ENCODE data around the gene SNX32. TPM values are rescaled to one million over a fixed set of nuclear protein-coding genes. Genes with fewer than 3 reads are reported as not detected.

Gene SNX32
- total and polyA plus RNA-seq, 7 experiments from 2014 or later = 0.38 to 2.0 (median 0.92) TPM

- Histone ChIP-seq H3K9me3 (ENCODE audit: control insufficient read depth in 2 of 3, low read length in 3 of 3) (peaks cover 0 to 8% (median 0%) of the 10 kb centered on the region in 3 experiments), H3K36me3 (ENCODE audit: control insufficient read depth in 2 of 3, insufficient read depth in 3 of 3, low read length in 3 of 3) (peaks cover 17 to 41% (median 20%) of the 10 kb centered on the region in 3 experiments), H3K27ac (ENCODE audit: low read depth, low read length) (no peak overlapping the region), H3K4me1 (ENCODE audit: control insufficient read depth in 2 of 2, insufficient read depth in 2 of 2, low read length in 2 of 2) (peaks cover 0 to 7% of the 10 kb centered on the region in 2 donors), H3K27me3 (ENCODE audit: control insufficient read depth in 2 of 2, insufficient read depth in 2 of 2, low read length in 2 of 2) (no peaks in the 10 kb centered on the region), H3K4me3 (ENCODE audit: low read length) (no peak overlapping the region)
- H3K9me3 Mint-ChIP-seq = peaks cover 0 to 6% (median 0%) of the 10 kb centered on the region in 11 donors
- H3K27ac Mint-ChIP-seq = peak overlapping the region in 1 of 9 donors; percentile 23
- intact Hi-C loops (cut with micrococcal nuclease) = loop anchor here in 1 of 2 donors (10.0 kb wide), 1 partner anchor 305 kb away; no protein-coding TSS in a partner anchor
- ChIA-PET POLR2A (interaction anchor here (1.1 to 1.8 kb wide), 4 partner anchors 9 to 16 kb away, joined by 3 to 5 read pairs (median 4); partner anchors contain the start of gene SNX32), CTCF (no interaction called here)
- H3K27me3 Mint-ChIP-seq = no peaks in the 10 kb centered on the region
- ATAC-seq (no peak), DNase-seq (no peak)
- peak overlapping the region in 1 of 10 donors; percentile 45 for H3K4me3 Mint-ChIP-seq
- H3K4me1 Mint-ChIP-seq = peaks cover 17 to 22% (median 20%) of the 10 kb centered on the region in 7 donors
- peaks cover 5 to 38% (median 26%) of the 10 kb centered on the region in 5 donors for H3K36me3 Mint-ChIP-seq
These were observed 16.0 kb downstream of the SNX32 start for GRCh38 chr11:65849771-65850216.

DNA sequence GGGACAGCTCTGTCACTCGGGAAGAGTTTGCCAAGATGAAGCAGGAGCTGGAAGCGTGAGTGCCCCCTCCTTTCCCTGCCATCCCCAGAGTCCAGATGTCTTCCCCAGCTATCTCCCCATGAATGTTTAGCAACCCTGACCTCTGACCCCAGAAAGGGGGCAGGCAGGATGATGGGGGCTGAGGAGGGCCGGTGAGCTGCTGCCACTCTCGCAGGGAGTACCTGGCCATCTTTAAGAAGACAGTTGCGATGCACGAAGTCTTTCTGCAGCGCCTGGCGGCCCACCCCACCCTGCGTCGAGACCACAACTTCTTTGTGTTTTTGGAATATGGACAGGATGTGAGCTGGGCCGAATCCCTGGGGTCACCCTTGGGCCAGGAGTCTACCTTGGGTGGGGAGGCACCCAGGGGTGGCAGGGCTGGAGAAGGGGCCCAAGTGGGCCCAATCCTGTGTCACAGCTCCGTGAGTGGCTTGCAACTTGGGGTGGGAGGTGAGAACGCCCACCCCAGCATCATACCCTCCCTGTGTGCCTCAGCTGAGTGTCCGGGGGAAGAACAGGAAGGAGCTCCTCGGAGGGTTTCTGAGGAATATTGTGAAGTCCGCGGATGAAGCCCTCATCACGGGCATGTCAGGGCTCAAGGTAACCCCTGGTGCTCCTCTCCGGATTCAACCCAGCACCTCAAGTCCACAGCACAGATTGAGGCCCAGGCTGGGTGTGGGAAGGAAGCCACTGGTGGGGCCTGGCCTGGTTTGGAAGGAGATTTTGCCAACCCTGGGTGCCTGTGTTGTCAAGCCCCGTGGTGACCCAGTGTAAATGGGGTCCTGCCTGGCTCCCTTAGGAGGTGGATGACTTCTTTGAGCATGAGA, 16.7 kb downstream of the SNX32 start:
- no peak overlapping the region for H3K4me3 ChIP-seq (ENCODE audit: low read length)
- peaks cover 19 to 28% (median 25%) of the 10 kb centered on the region in 7 donors for H3K4me1 Mint-ChIP-seq
- peak; percentile 18 for ATAC-seq
- no peak overlapping the region for H3K4me3 Mint-ChIP-seq
- peaks cover 0 to 6% (median 0%) of the 10 kb centered on the region in 11 donors for H3K9me3 Mint-ChIP-seq
- ChIA-PET POLR2A (interaction anchor here (0.6 to 1.8 kb wide), 5 partner anchors 11 to 139 kb away, joined by 3 to 5 read pairs (median 5); partner anchors contain the start of gene SNX32), CTCF (interaction anchor here (2.0 kb wide), 1 partner anchor 34 kb away, joined by 6 read pairs; no protein-coding TSS in a partner anchor)
- peaks cover 0 to 8% (median 0%) of the 10 kb centered on the region in 3 experiments for H3K9me3 ChIP-seq (ENCODE audit: control insufficient read depth in 2 of 3, low read length in 3 of 3)
- intact Hi-C loops (cut with micrococcal nuclease) = loop anchor here in 1 of 2 donors (10.0 kb wide), 1 partner anchor 306 kb away; no protein-coding TSS in a partner anchor
- no peak overlapping the region for H3K27ac ChIP-seq (ENCODE audit: low read depth, low read length)
- peaks cover 24 to 48% (median 26%) of the 10 kb centered on the region in 3 experiments for H3K36me3 ChIP-seq (ENCODE audit: control insufficient read depth in 2 of 3, insufficient read depth in 3 of 3, low read length in 3 of 3)
- H3K27ac Mint-ChIP-seq = peak overlapping the region in 1 of 9 donors; percentile 23
- no peaks in the 10 kb centered on the region for H3K27me3 ChIP-seq (ENCODE audit: control insufficient read depth in 2 of 2, insufficient read depth in 2 of 2, low read length in 2 of 2)
- H3K4me1 ChIP-seq (ENCODE audit: control insufficient read depth in 2 of 2, insufficient read depth in 2 of 2, low read length in 2 of 2) = peaks cover 2 to 14% of the 10 kb centered on the region in 2 donors
- H3K27me3 Mint-ChIP-seq = no peaks in the 10 kb centered on the region
- DNase-seq = no peak
- peaks cover 7 to 42% (median 26%) of the 10 kb centered on the region in 5 donors for H3K36me3 Mint-ChIP-seq

DNA sequence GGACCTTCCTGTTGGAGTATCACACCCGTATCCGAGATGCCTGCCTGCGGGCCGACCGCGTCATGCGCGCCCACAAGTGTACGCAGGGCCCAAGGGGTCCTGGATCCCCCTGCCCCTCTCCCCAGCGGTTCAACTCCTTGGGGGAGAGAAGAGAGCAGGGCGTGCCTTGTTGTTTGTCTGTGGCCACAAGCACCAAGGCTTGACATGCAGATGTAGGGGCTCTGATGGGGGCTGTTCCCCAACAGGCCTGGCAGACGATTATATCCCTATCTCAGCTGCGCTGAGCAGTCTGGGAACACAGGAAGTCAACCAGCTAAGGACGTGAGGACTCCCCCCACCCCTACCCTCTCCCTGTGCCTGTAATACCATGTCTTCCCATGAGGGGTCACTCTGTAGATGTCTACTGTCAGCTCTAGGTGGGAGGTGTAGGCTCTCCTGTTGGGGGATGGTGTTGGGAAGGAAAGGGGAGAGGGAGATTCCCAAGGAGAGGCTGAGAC, 17.4 kb downstream of the SNX32 start:
- POLR2A ChIA-PET = interaction anchor here (0.5 to 1.0 kb wide), 2 partner anchors 40 to 537 kb away, joined by 3 to 5 read pairs; no protein-coding TSS in a partner anchor
- H3K27me3 Mint-ChIP-seq = no peaks in the 10 kb centered on the region

GRCh38 chr11:65851811-65852507, 18.2 kb downstream of the SNX32 start:
- Mint-ChIP-seq H3K9me3 (peaks cover 0 to 10% (median 0%) of the 10 kb centered on the region in 11 donors), H3K27ac (peak overlapping the region in 4 of 9 donors; percentile 50 to 72 (median 67)), H3K4me3 (no peak overlapping the region), H3K36me3 (peaks cover 7 to 57% (median 37%) of the 10 kb centered on the region in 5 donors), H3K4me1 (peaks cover 33 to 43% (median 40%) of the 10 kb centered on the region in 7 donors), H3K27me3 (no peaks in the 10 kb centered on the region)
- ATAC-seq (no peak), DNase-seq (no peak)
- Histone ChIP-seq H3K4me1 (ENCODE audit: control insufficient read depth in 2 of 2, insufficient read depth in 2 of 2, low read length in 2 of 2) (peaks cover 15 to 25% of the 10 kb centered on the region in 2 donors), H3K9me3 (ENCODE audit: control insufficient read depth in 2 of 3, low read length in 3 of 3) (peaks cover 0 to 8% (median 0%) of the 10 kb centered on the region in 3 experiments), H3K27me3 (ENCODE audit: control insufficient read depth in 2 of 2, insufficient read depth in 2 of 2, low read length in 2 of 2) (no peaks in the 10 kb centered on the region), H3K36me3 (ENCODE audit: control insufficient read depth in 2 of 3, insufficient read depth in 3 of 3, low read length in 3 of 3) (peaks cover 27 to 60% (median 35%) of the 10 kb centered on the region in 3 experiments), H3K27ac (ENCODE audit: low read depth, low read length) (no peak overlapping the region), H3K4me3 (ENCODE audit: low read length) (no peak overlapping the region)
- CTCF ChIA-PET = interaction anchor here (0.7 to 2.0 kb wide), 2 partner anchors 33 to 523 kb away, joined by 3 to 6 read pairs; no protein-coding TSS in a partner anchor
- intact Hi-C loops (cut with micrococcal nuclease) = loop anchor here in 1 of 2 donors (10.0 kb wide), 1 partner anchor 307 kb away; no protein-coding TSS in a partner anchor
- POLR2A ChIA-PET = interaction anchor here (0.5 to 1.0 kb wide), 2 partner anchors 13 to 538 kb away, joined by 3 read pairs; no protein-coding TSS in a partner anchor

More for the DNA sequence above, 17.4 kb downstream of the SNX32 start:
- intact Hi-C loops (cut with micrococcal nuclease) = loop anchor here in 1 of 2 donors (10.0 kb wide), 1 partner anchor 306 kb away; no protein-coding TSS in a partner anchor
- DNase-seq (no peak), ATAC-seq (peak; percentile 47)
- Mint-ChIP-seq H3K36me3 (peaks cover 7 to 49% (median 30%) of the 10 kb centered on the region in 5 donors), H3K4me1 (peaks cover 25 to 35% (median 32%) of the 10 kb centered on the region in 7 donors), H3K9me3 (peaks cover 0 to 6% (median 0%) of the 10 kb centered on the region in 11 donors), H3K27ac (no peak overlapping the region), H3K4me3 (no peak overlapping the region)
- H3K9me3 ChIP-seq (ENCODE audit: control insufficient read depth in 2 of 3, low read length in 3 of 3) = peaks cover 0 to 8% (median 0%) of the 10 kb centered on the region in 3 experiments
- H3K27ac ChIP-seq (ENCODE audit: low read depth, low read length) = no peak overlapping the region
- no peak overlapping the region for H3K4me3 ChIP-seq (ENCODE audit: low read length)
- peaks cover 27 to 54% (median 33%) of the 10 kb centered on the region in 3 experiments for H3K36me3 ChIP-seq (ENCODE audit: control insufficient read depth in 2 of 3, insufficient read depth in 3 of 3, low read length in 3 of 3)
- CTCF ChIA-PET = interaction anchor here (2.0 kb wide), 1 partner anchor 34 kb away, joined by 6 read pairs; no protein-coding TSS in a partner anchor
- H3K27me3 ChIP-seq (ENCODE audit: control insufficient read depth in 2 of 2, insufficient read depth in 2 of 2, low read length in 2 of 2) = no peaks in the 10 kb centered on the region
- peaks cover 9 to 21% of the 10 kb centered on the region in 2 donors for H3K4me1 ChIP-seq (ENCODE audit: control insufficient read depth in 2 of 2, insufficient read depth in 2 of 2, low read length in 2 of 2)

GRCh38 chr11:65852508-65853245, 18.9 kb downstream of the SNX32 start:
- no peak overlapping the region for H3K4me3 ChIP-seq (ENCODE audit: low read length)
- peaks cover 7 to 57% (median 37%) of the 10 kb centered on the region in 5 donors for H3K36me3 Mint-ChIP-seq
- H3K4me1 ChIP-seq (ENCODE audit: control insufficient read depth in 2 of 2, insufficient read depth in 2 of 2, low read length in 2 of 2) = peaks cover 15 to 25% of the 10 kb centered on the region in 2 donors
- no peaks in the 10 kb centered on the region for H3K27me3 Mint-ChIP-seq
- no peak for ATAC-seq
- H3K9me3 Mint-ChIP-seq = peaks cover 0 to 10% (median 0%) of the 10 kb centered on the region in 11 donors
- DNase-seq = no peak
- H3K36me3 ChIP-seq (ENCODE audit: control insufficient read depth in 2 of 3, insufficient read depth in 3 of 3, low read length in 3 of 3) = peaks cover 27 to 66% (median 35%) of the 10 kb centered on the region in 3 experiments
- intact Hi-C loops (cut with micrococcal nuclease) = loop anchor here in 1 of 2 donors (10.0 kb wide), 1 partner anchor 308 kb away; no protein-coding TSS in a partner anchor
- H3K27ac ChIP-seq (ENCODE audit: low read depth, low read length) = no peak overlapping the region
- H3K9me3 ChIP-seq (ENCODE audit: control insufficient read depth in 2 of 3, low read length in 3 of 3) = peaks cover 0 to 8% (median 0%) of the 10 kb centered on the region in 3 experiments
- peaks cover 33 to 43% (median 40%) of the 10 kb centered on the region in 7 donors for H3K4me1 Mint-ChIP-seq
- no peaks in the 10 kb centered on the region for H3K27me3 ChIP-seq (ENCODE audit: control insufficient read depth in 2 of 2, insufficient read depth in 2 of 2, low read length in 2 of 2)
- CTCF ChIA-PET = interaction anchor here (1.2 kb wide), 1 partner anchor 31 kb away, joined by 4 read pairs; no protein-coding TSS in a partner anchor
- H3K4me3 Mint-ChIP-seq = no peak overlapping the region
- H3K27ac Mint-ChIP-seq = peak overlapping the region in 1 of 9 donors; percentile 72
- POLR2A ChIA-PET = interaction anchor here (1.0 to 1.1 kb wide), 2 partner anchors 14 to 355 kb away, joined by 3 read pairs; no protein-coding TSS in a partner anchor

Data from naive thymus-derived CD4-positive, alpha-beta T cell (primary cell).